ENCODE results near the gene SPG7.

The SPG7 gene

DNA sequence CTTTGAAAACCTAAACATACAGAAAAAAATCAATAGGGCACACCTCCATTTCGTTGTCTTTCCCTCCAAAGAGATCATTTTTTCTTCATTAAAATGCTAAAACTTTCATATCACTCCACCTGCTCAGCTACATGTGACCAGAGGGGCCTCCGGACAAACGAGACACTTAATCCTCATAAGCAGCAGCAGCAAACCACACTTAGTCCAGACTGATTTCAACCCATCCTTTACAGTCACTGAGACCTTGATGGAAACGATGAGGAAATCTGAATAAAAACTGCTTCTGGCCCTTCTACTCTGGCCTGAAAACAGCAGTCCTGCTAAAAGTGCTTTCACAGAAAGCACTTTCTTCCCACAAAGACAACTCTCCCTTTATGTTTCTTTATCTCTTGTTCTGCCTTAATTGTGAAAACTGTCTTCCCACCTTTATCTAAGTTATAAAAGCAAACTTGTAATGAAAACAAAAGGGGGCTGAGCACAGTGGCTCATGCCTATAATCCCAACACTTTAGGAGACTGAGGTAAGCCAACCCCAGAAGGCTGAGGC lies 22.4 kb upstream of the SPG7 start:
- no peak for DNase-seq

DNA sequence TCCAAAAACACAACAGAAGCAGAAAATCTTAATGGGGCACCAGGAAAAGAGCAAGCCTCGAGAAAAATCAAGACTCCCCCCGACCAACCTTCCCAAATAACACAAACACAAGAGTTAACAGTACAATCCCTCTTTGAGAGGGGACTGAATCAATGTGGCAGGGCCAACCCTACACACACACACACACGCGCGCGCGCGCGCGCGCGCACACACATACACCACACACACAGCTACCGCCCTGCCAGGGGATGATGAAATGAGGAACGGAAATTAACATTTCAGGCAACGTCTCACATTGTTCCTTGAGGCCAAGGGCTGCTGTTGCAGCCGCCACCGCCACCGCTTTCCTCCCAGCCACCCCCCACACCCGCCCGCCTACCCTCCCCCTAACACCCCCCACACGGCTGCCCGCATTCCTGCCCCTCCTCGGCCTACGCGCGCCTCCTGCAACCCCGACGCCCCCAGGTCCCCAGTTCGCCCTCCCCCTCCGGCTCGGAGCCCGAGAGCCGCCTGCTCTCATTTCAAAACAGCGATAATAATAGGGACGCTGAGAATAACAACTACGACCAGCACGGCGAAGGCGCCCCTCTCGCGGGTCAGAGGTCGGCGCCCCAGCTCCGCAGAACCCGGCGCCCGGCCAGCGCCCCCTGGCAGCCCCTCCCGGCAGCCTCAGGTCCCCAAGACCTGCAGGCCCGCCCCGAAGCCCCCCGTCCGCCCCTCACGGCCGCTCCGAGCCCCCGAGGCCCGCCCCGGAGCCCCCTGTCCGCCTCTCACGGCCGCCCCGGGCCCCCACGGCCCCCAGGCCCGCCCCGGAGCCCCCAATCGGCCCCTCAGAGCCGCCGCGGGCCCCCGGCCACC lies 18.9 kb upstream of the SPG7 start:
- peak; percentile 81 for DNase-seq

DNA sequence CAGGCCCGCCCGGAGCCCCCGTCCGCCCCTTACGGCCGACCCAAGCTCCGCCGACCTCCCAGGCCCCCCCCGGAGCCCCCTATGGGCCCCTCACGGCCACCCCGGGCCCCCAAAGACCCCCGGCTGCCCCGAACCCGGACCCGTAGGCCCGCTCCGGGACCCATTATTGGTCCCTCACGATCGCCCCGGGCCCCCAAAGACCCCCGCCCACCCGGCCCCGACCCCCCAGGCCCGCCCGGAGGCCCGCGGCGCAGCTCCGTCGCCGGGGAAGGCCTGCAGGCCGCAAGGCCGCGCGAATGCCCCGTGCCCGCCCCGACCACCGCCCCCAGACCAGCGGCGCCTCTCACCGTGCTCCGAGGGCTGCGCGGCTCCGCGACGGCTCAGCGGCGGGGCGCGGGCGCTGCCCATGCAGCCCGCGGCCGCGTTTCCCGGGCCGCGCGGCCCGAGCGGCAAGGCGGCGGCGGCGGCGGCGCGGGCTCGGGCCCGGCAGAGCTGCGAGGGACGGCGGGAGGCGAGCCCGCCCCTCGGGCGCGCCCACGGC lies 18.2 kb upstream of the SPG7 start:
- no peak for DNase-seq

DNA sequence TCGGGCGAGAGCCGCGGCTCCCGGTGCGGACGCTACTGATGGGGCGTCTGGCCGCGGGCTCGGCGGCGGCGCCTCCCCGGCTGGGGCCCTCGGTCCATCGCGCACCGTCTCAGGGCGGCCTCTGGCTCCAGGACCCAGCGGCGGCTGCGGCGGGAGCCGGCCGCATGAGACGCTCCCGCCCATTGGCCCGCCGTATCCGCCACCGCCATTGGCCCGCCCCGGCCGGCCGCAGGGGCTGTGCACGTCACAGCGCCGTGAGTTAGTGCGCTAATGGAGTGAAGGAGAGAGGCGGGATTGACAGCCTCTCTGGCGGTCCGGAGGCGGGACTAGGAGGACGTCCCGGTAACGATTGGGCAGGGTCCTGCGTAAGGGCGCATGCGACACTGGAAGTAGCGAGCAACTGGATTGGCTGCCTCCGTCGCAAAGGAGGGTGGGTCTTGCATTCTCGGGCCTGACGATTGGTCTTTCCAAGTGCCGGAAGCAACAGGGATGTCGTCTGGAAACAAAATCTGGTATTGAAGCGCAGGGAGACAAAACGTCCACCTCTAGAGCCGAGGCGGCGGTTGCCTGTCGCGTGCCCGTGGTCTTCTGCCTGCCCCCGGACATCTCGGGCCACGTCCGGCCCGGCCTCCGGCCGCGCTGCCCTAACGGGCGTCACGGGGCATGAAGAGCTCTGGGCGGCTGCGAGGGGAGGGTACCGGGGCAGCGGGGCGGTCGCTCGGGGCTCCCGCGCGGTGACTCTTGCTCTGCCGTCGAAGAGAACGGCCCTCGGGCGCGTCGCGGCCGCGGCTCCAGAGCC lies 17.6 kb upstream of the SPG7 start, which contains the start of gene ANKRD11:
TSS of gene ANKRD11 (minus strand) at position 123 of the 799 bp plus-strand sequence. CDS start 173,542 bp downstream, outside the sequence.
- DNase-seq = peak; percentile 96

DNA sequence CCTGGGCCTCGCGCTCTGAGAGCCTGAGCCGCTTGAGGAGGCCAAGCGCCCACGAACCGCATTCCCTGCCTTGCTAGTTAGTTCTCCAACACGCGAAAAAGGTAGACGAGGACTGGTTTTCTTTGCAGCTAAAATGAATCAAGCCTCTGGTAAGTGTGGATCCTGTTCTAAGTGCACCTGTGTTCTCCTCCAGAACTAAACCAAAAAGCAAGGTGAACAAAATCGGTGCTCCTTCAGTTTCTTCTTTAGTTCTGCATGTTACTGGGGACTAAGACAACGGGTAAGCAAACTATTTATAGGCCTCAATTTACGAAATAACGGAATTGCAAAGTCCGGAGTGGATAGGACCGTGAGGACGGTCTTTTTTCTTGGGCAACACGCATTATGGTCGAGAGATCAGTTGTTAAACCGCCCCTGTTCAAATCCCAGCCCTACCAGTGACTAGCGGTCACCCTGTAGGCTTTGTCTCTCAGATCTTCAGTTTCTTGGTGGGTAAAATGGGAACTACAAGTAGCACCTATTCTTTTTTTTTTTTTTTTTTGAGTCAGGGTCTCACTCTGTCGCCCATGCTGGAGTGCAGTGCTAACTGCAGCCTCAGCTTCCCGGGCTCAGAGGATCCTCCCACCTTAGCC lies 16.8 kb upstream of the SPG7 start:
- DNase-seq = no peak

DNA sequence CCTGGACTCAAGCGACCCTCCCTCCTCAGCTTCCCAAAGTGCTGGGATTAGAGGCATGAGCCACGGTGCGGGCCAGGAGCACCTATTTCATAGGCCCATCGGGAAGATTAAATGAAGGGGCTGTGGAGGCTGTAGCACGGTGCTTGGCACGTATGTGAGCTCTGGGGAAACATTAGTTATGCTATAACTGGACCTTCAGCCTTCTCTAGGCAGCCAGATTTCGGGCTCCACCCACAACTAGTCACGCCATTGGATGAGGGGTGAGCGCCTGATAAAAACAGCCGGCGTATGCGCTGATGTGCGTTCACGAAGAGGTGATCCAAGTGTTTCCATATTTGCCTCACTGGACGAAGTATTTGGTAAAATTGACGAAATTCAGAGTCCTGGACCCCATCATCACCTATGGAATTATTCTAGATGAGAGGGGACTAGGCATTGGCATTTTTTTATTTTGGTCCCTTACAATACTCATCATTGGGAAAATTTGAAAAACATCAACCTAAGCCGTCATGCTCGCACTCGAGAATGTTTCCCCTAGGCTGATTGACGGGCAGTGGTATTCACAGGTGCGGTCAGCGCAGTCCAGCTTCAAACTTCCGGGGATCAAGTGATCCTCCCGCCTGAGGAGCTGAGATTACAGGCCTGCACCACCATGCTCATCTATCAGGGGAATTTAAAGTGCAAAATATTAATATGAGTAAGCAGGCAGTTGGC lies 16.1 kb upstream of the SPG7 start:
- no peak for DNase-seq

DNA sequence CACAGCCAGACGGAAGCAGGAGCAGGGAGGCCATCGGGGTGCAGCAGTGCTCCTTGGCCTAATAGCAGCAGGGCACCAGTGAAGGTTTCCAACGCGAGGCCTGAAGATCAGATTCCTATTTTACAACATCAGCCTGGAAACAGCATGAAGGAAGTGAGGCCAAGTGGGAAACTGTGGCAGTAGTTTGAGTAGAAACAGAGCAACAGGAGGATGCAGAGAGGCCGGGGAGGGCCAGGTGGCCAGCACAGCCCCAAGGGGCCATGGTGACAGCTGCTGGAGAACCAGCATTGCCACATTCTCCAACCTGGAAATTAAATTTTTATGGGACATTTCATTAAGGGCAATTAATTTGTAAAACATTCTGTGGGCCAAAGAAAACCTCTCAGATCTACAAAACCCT lies 14.4 kb upstream of the SPG7 start:
- DNase-seq = no peak

DNA sequence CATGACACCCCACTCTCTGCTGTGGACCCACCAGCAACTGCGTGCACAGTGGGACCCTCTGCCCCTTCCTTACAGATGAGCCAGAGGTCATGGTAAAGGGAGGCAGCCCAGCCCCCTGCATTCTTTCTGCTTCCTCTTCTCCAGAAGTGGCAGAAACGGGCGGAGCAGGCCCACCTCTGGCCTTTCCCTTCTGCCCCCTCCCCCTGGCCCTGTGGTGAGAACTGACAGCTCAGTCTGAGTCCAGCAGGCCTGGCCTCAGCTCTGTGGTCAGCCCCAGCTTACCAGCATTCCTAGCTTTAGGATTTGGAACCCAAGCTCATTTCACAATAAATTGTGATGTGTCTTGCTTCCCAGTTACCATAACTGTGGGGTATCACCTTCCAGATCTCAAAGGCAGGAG lies 13.1 kb upstream of the SPG7 start:
- no peak for DNase-seq

DNA sequence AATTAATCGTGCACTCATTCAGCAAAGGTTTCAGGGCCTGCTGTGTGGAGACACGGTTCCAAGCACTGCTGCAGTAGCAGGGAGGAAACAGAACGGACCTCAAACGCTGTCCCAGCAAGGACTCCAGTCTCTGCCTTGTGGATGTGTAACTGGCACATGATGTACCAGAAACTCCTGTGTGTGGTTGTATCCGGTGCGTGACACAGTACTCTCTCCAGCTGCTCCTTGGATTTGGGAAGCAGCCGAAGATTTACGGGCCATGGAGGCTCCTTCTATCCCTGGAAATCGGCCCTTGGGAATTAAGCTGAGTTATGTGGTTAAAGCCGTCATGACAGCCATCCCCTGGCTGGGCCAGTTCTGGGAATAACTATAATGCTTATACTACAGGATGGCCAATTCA lies 9.4 kb upstream of the SPG7 start:
- no peak for DNase-seq

DNA sequence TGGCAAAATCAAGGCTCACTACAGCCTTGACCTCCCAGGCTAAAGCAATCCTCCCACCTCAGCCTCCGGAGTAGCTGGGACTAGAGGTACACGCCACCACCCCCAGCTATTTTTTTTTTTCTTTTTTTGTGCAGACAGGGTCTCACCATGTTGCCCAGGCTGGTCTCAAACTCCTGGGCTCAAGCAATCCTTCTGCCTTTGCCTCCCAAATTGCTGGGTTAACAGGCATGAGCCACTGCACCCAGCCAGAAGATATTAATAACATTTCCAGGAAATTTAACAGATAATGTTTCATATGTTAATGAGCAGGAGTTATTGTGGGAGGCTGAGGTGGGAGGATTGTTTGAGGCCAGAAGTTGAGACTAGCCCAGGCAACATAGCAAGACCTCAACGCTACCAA lies 8.4 kb upstream of the SPG7 start:
- DNase-seq = no peak

DNA sequence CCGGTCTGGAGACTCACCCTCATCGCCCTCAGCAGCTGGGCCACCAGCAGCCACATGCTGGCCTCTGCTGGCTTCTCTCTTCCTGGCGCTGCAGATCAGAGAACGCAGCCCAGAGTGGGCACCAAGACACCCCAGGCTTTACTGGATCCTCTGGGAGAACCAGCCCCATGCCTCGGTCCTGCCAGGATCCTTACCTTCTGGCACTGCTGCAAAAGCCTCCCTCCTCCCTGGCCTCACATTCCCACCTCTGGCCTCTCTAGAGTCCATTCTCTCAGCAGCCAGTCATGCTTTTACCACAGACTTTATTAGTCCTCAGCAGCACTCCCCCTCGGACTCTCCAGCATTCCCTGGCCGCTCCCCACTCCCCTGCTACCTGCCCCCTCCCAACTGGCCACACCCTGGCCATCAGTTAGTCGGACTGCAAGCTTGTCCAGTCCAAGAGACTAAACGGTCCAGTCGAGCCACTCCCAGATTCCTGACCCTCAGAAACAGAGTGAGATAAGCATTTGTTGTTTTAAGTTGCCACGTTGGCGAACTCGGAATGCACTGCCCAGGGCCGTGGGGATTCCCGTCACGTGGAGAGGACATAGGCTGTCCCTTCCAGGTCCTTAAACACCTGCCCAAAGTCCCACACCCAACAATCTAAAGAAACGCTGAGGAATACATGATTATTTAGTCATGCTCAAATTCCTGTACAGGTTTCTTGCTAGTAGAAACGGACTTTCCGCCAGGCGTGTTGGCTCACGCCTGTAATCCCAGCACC lies 5.9 kb upstream of the SPG7 start:
- DNase-seq = no peak

DNA sequence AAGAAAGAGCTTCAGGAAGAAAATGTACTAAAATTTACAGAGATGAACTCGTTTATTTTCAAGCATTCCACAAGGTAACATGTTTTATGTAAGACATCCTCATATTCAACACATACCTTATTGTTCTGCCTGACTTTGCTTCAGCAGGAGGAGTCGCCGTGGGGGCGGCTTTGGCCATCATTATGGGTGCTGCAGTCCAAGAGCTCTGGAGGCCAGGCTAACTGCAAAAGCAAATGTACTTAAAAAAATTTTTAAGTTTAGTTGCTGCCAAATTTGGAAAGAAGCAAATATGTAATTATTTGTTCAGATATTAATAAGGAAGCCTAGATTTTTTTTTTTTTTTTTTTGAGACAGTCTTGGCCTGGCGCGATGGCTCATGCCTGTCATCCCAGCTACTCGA lies 4.1 kb upstream of the SPG7 start:
- DNase-seq = no peak

DNA sequence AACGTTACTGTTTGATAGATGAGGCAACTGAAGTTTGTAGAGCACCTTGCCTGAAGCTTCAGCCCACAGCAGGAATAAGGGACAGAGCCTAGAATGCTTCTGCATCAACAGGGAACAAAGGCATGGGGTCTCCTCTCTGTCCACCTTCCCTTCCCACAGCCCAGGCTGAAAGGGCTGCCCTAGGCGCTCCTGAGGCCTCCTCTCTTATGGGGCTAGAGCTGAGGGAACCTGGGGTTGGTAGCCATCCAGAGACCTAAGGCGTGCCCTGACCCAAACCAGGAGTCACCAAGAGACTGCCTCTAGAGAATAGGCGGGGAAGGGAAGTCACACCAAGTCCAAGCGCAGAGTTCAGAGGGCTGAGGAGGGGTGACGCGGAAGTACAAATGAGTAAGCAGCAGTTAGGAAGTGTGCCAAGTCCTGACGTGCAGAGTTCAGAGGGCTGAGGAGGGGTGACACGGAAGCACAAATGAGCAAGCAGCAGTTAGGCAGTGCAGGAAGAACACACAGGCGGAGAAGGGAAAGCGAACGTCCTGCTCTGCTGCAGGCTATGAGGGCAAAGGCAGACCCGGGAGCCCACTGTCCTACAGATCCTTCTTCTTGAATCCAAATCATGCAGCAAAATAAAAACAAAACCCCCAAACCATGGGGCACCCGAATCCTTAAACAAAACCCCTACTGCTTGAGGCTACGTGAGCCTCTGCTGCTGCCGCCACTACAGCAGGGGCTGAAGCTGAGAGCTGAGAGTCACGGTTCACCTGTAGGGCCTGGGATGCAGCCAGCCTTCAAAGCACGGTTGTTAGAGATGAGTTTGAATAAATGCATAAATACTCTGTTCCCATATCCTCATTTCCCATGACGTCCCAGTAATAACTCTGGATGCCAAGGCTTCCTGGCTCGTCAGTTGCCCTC lies 2.7 kb upstream of the SPG7 start:
- DNase-seq = peak; percentile 81

DNA sequence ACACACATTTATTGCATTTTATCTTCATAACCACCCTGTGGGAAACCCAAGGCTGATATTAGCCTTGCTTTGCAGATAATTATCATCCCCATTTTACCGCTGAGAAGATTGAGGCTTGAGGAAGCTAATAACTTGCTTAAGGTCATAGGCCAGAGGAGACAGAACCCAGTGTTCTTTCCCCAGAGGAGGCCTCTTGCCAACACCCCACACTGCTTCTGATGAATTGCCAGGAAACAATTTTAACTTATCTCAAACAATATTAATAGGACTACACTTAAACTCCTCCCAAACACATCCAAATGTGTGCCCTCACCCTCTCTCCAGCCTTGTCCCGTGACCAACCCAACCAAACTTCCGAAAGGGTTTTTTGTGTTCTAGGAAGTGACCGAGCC lies 2.1 kb upstream of the SPG7 start:
- no peak for DNase-seq

DNA sequence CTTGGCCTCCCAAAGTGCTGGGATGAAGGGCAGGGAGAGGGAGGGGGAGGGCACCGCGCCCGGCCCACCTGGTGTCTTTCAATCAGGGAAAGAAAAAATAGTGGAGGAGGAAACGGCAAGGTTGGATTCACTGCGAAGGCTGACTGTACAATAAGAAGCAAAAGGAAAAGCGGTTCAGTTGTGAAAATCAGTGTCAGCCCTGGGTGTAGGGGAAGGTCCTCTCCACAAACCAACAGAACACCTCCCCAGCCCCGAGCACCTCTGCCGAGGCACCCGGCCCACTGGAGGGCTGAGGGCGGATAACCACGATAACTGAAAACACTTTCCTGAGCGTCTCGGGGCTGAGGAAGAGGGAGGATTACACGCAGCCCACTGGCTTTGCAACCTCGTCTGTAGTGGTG lies 1.4 kb upstream of the SPG7 start:
- DNase-seq = no peak

DNA sequence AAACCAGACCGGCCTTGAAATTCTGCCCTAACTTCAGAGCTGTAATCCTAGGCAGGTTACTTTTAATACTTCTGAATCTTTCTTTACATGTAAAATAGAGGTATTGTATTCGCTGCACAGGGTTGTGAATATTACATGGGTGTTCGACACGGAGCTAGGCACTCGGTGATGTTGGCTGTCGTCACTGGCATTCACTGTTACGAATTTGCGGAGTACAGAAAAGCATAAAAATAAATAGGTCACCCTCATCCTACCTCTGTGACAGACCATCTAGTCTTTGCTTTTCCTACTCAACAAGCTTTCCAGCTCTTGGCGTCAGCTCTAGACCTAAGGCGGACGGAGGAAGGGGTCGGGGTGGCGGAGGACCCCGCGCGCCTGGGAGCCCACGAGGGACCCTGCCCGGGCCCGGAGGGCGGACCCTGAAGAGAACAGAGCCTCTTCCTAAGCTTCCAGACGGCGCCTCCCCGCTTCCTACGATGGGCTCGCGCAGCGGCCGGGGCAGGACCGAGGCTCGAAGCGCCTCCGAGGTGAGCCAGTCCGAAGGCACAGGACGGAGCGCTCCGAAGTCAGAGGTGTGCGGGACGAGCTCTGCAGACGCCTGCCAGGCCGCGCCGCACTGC lies 879 bp upstream of the SPG7 start:
- no peak for DNase-seq

DNA sequence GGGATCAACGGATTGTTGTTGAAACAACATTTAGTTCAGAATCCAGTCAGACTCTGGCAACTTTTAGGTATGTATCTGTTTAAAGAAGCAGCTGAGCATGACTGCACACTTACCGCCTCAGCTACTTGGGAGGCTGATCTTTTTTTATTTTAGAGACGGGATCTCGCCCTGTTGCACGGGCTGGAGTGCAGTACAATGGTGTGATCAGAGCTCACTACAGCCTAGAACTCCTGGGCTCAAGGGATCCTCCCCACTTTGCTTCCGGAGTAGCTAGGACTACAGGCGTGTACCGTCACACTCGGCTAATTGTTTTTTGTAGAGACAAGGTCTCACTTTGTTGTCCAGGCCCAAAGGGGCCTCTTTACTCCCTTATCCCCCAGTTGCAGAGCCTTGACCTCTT lies 2.3 kb downstream of the SPG7 start:
- no peak for DNase-seq

DNA sequence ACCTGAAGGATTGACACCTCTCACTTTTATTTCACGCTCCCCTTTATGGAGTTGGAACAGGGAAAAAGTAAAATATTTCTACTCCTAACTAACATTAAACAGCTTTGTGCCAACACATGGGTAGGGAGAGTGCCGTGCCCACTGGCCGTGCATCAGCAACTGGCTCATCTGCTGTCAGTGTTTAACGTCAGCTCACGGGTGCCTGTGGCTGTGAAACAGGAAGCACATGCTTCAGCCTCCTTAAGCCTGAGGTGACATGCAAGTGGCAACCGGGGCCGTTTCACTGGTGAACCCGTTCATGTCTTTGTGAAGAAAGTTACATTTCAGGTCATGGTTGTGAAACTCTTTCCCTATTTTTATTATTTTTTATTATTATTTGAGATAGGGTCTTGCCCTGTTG lies 3.2 kb downstream of the SPG7 start:
- no peak for DNase-seq

DNA sequence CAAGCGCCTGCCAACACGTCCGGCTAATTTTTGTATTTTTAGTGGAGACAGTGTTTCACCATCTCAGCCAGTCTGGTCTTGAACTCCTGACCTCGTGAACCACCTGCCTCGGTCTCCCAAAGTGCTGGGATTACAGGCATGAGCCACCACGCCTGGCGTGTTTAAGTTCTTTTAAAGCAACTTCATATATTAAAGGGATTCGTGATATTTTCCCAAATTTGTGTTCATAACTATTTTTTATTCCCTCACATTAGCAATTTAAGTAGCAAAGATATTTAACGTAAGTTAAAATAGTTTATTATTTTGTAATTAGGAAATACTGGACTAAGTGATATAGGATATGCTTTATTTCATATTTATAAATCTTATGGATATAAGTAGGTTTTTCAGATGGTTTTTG lies 4.2 kb downstream of the SPG7 start:
- no peak for DNase-seq

DNA sequence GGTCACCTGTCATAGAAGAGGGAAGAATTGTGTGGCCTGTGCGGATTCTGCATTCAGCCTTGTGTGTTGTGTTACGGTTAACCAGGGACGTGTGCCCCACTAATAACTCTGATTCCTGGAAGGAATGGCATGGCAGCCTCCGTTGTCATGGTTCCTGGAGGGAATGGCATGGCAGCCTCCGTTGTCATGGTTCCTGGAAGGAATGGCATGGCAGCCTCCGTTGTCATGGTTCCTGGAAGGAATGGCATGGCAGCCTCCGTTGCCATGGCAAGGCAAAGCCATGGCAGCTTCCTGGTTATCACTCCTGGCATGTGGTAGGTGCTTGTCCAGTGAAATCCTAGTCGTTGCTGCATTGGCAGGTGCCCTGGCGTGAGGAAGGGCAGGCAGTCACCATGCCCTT lies 8.9 kb downstream of the SPG7 start:
- DNase-seq = no peak

Data from effector CD8-positive, alpha-beta T cell (primary cell).